ENCODE measurements around the gene POLR1E.

Gene POLR1E

GRCh38 chr9:37542895-37543294 is 57.1 kb downstream of the POLR1E start:
- peaks cover 4% of the 10 kb centered on the region for H3K36me3 ChIP-seq (ENCODE audit: control insufficient read depth, insufficient read depth, low read length)
- H3K27me3 ChIP-seq (ENCODE audit: control insufficient read depth, insufficient read depth, low read length) = no peaks in the 10 kb centered on the region
- no peaks in the 10 kb centered on the region for H3K4me1 ChIP-seq (ENCODE audit: control insufficient read depth, insufficient read depth, low read length)
- no peaks in the 10 kb centered on the region for H3K9me3 ChIP-seq (ENCODE audit: control insufficient read depth, insufficient read depth, low read length)
- H3K4me3 ChIP-seq (ENCODE audit: low read depth, low read length) = no peak overlapping the region
- H3K9ac ChIP-seq (ENCODE audit: low read depth, low read length) = no peak overlapping the region

DNA sequence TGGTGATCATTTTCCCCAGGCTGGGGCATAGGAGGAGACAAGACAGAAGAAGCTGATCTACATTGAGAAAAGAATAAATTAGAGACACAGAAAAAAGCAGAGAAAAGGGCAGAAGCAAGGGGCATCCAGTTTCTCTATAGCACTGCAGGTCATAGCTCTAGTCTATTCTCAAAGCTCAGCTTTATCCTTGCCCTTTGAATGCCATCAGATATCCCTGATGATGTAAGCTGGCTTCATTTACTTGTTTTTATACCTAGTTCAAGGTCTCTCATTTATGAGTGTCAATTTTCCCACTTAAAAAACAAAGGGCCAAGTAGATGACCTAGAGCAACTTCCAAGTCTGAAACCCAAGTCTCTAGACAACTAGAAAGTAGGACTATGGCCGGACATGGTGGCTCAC is 57.7 kb downstream of the POLR1E start:
- Histone ChIP-seq H3K4me1 (ENCODE audit: control insufficient read depth, insufficient read depth, low read length) (no peaks in the 10 kb centered on the region), H3K4me3 (ENCODE audit: low read depth, low read length) (no peak overlapping the region), H3K9ac (ENCODE audit: low read depth, low read length) (no peak overlapping the region), H3K36me3 (ENCODE audit: control insufficient read depth, insufficient read depth, low read length) (no peaks in the 10 kb centered on the region), H3K27me3 (ENCODE audit: control insufficient read depth, insufficient read depth, low read length) (no peaks in the 10 kb centered on the region), H3K9me3 (ENCODE audit: control insufficient read depth, insufficient read depth, low read length) (no peaks in the 10 kb centered on the region)

DNA sequence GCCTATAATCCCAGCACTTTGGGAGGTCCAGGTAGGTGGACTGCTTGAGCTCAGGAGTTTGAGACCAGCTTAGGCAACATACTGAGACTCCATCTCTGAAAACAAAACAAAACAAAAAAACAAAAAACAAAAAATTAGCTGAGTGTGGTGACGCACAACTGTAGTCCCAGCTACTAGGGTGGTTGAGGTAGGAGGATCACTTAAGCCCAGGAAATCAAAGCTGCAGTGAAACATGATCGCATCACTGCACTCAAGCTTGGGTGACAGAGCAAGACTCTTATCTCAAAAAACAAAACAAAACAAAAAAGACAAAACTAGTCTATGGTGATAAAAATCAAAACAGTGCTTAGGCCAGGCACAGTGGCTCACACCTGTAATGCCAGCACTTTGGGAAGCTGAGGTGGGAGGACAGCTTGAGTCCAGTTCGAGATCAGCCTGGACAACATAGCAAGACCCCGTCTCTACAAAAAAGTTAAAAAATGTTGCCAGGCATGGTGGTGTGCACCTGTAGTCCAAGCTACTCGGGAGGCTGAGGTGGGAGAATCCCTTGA is 61.7 kb downstream of the POLR1E start:
- H3K9ac ChIP-seq (ENCODE audit: low read depth, low read length) = no peak overlapping the region
- no peaks in the 10 kb centered on the region for H3K27me3 ChIP-seq (ENCODE audit: control insufficient read depth, insufficient read depth, low read length)
- H3K36me3 ChIP-seq (ENCODE audit: control insufficient read depth, insufficient read depth, low read length) = no peaks in the 10 kb centered on the region
- no peaks in the 10 kb centered on the region for H3K9me3 ChIP-seq (ENCODE audit: control insufficient read depth, insufficient read depth, low read length)
- H3K4me1 ChIP-seq (ENCODE audit: control insufficient read depth, insufficient read depth, low read length) = no peaks in the 10 kb centered on the region
- H3K4me3 ChIP-seq (ENCODE audit: low read depth, low read length) = no peak overlapping the region

GRCh38 chr9:37549527-37549926 is 63.8 kb downstream of the POLR1E start:
- Histone ChIP-seq H3K4me1 (ENCODE audit: control insufficient read depth, insufficient read depth, low read length) (no peaks in the 10 kb centered on the region), H3K9ac (ENCODE audit: low read depth, low read length) (peak overlapping the region; percentile 12), H3K4me3 (ENCODE audit: low read depth, low read length) (no peak overlapping the region), H3K27me3 (ENCODE audit: control insufficient read depth, insufficient read depth, low read length) (no peaks in the 10 kb centered on the region), H3K36me3 (ENCODE audit: control insufficient read depth, insufficient read depth, low read length) (no peaks in the 10 kb centered on the region), H3K9me3 (ENCODE audit: control insufficient read depth, insufficient read depth, low read length) (no peaks in the 10 kb centered on the region)

- H3K36me3 ChIP-seq (ENCODE audit: control insufficient read depth, insufficient read depth, low read length) = no peaks in the 10 kb centered on the region
- no peaks in the 10 kb centered on the region for H3K4me1 ChIP-seq (ENCODE audit: control insufficient read depth, insufficient read depth, low read length)
Observed at GRCh38 chr9:37550781-37551180, 65.0 kb downstream of the POLR1E start.

DNA sequence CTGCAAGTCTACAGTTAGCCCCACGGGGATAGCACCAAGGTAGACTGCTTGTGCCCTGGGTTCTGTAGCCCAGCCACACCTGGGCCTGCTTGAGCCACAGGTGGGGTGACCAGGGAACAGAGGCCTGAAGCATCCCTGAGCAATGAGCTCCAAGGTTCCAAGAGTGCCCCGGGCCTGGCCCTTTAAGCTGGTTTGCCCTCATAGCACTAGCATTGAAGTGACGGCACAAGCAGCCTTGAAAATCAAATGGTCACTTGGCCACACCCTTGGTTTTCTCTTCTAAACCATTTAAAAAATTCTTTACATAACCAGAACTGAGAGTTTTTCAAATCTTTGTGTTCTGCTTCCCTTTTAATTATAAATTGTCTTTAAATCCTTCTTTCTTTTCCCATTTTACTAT is 65.7 kb downstream of the POLR1E start:
- Histone ChIP-seq H3K9me3 (ENCODE audit: control insufficient read depth, insufficient read depth, low read length) (no peaks in the 10 kb centered on the region), H3K27me3 (ENCODE audit: control insufficient read depth, insufficient read depth, low read length) (no peaks in the 10 kb centered on the region), H3K36me3 (ENCODE audit: control insufficient read depth, insufficient read depth, low read length) (no peaks in the 10 kb centered on the region), H3K4me1 (ENCODE audit: control insufficient read depth, insufficient read depth, low read length) (no peaks in the 10 kb centered on the region), H3K9ac (ENCODE audit: low read depth, low read length) (no peak overlapping the region), H3K4me3 (ENCODE audit: low read depth, low read length) (no peak overlapping the region)

More at GRCh38 chr9:37550781-37551180, 65.0 kb downstream of the POLR1E start:
- H3K9ac ChIP-seq (ENCODE audit: low read depth, low read length) = no peak overlapping the region
- no peaks in the 10 kb centered on the region for H3K27me3 ChIP-seq (ENCODE audit: control insufficient read depth, insufficient read depth, low read length)
- H3K4me3 ChIP-seq (ENCODE audit: low read depth, low read length) = no peak overlapping the region
- no peaks in the 10 kb centered on the region for H3K9me3 ChIP-seq (ENCODE audit: control insufficient read depth, insufficient read depth, low read length)

DNA sequence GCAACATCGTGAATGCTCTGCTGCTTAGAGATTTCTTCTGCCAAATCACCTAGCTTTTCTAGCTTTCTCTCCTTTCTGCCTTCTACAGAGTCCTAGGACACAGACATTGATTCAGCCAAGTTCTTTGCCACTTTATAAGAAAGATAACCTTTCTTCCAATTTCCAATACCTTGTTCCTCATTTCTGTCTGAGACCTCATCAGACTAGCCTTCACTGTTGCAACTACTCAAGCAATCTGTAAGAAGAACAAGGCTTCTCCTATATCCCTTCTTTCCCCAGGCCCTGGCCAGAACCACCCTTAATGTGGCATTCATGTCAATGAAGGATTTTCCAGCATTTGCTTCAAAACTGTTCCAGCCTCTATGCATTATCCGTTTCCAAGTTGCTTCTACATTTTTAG is 66.1 kb downstream of the POLR1E start:
- Histone ChIP-seq H3K27me3 (ENCODE audit: control insufficient read depth, insufficient read depth, low read length) (no peaks in the 10 kb centered on the region), H3K9ac (ENCODE audit: low read depth, low read length) (no peak overlapping the region), H3K4me3 (ENCODE audit: low read depth, low read length) (no peak overlapping the region), H3K36me3 (ENCODE audit: control insufficient read depth, insufficient read depth, low read length) (no peaks in the 10 kb centered on the region), H3K4me1 (ENCODE audit: control insufficient read depth, insufficient read depth, low read length) (no peaks in the 10 kb centered on the region), H3K9me3 (ENCODE audit: control insufficient read depth, insufficient read depth, low read length) (no peaks in the 10 kb centered on the region)

All from iPS-15b (cell line).